NOMO-1 treated with dmso at 0.1 percent for 144 hours (cell line): ENCODE data around the gene BCDIN3D.
"Not testable (repeated sequence)": the region's sequence is repeated elsewhere in the genome, so short reads cannot be mapped to it uniquely, and the experiment has no call there.

Experiments
- DNase-seq: peaks from one replicate; lab custom pipeline; 2025; ENCODE audit not compliant: unreplicated experiment; lab: John Stamatoyannopoulos, UW

Gene BCDIN3D, protein sequence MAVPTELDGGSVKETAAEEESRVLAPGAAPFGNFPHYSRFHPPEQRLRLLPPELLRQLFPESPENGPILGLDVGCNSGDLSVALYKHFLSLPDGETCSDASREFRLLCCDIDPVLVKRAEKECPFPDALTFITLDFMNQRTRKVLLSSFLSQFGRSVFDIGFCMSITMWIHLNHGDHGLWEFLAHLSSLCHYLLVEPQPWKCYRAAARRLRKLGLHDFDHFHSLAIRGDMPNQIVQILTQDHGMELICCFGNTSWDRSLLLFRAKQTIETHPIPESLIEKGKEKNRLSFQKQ

DNA sequence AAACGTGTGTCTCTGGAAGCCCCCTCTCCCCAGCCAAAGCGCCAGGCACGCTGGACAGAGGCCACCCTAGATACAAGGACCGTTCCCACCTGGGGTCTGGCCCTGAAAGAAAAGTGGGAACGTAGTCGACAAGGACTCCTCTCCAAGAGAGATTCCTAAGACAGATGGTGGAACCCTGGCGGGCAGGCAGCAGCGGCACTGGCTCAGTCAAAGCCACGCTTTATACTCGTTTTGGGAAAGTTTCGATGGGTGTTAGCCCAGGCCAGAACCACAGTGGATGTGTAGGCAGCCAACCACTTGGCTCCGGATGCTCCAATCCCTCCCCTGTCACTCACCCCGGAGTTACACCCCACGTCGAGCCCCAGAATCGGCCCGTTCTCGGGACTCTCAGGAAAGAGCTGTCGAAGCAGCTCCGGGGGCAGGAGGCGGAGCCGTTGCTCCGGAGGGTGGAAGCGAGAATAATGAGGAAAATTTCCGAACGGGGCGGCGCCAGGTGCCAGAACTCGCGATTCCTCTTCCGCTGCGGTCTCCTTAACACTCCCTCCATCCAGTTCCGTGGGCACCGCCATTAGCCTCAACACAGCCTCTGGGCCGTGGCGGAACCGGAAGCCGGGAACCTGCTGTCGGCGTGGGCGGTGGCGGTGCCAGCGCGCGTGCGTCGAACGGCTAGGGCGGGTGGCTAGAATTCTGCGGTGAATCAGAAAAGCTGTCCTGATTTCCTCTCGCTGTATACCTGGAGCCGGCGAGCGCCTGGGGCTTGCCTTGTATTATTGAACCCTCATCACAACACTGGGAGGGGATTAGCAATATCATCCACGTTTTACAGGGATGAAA lies at the start of gene BCDIN3D:
Gene BCDIN3D (minus strand): TSS at position 588 of the 834 bp plus-strand sequence. CDS start 19 bp downstream, at position 569.
- peak; percentile 94 for DNase-seq

DNA sequence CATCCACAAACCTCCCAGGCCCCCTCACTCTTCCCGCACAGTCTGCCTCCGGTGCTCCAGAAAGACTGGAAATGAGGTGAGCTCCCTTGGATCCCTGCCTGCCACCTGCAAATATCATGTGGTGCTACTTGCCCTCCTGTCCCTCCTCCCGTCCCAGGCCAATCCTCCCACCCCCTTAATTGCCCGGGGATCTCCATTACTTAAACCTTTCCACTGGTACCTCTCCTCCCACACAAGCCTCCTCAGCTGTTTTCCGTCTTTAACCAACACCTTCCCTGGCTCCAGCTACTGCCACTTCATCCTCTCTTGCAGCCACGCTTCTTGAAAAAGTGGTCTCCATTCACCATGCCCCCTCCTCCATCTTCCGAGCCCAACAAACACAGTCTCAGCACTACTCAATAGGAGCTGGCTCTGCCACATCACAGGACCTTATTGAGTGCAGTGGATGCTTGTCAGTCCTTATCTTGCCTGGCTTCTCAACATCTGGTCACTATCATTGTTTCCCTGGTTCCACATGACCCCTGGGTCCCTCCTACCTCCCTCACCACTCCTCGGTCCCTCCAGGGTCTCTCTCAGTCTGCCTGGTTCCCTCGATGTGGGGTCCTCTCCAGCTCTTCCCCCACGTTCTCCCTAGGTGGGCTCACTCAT lies 49.3 kb upstream of the BCDIN3D start:
- no peak for DNase-seq

DNA sequence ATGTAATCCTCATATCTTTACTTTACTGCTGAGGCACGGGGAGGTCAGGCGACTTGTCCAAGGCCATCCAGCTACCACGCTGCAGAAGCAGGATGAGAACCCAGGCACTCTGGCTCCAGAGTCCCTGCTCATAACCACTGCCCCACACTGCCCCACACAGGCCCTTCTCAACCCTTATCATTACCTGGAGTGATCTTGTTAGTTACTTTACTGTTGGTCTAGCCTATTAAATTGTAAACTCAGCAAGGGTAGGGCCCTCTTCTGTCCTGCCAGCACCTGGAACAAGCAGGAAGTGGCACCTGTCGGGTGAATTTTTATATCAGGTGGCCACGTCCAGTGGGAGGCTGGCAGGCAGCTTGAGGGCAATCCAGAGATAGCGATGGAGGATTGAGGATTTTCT lies 48.6 kb upstream of the BCDIN3D start:
- DNase-seq = no peak

DNA sequence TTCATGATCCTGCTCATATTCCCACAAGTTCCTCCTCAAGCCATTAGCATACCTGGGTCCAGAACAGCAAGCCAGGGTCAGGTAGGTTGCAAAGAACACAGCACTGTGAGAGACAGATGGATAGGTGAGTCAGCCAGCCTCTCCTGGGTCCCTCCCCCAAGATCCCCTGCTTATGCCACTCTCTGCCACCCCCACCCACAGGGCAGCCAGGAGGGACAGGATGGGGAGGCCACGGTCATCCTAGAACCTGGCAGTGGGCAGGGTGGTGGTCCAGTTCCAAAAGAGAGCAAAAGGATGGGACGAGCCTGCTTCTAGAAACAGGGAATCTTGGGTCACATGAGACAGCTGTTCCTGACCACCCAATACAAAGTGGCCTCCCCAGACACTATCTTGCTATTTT lies 48.1 kb upstream of the BCDIN3D start:
- no peak for DNase-seq

DNA sequence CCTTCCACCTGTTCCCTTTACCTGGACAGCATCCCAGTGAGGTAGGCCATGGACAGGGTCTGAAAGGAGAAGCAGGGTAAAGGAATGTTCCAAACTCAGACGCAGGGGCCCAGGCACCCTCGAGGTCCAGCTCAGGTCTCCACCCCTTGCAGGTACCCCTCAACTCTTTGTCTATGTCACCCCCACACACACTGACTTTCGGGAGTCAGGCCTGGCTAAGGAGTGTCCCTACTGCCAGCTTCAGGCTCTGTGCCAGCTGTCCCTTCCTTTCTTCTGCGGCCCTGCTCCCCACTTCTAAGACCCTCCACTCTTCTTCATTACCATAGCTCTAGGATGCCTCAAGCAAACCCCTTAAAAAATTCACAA lies 47.2 kb upstream of the BCDIN3D start:
- no peak for DNase-seq

DNA sequence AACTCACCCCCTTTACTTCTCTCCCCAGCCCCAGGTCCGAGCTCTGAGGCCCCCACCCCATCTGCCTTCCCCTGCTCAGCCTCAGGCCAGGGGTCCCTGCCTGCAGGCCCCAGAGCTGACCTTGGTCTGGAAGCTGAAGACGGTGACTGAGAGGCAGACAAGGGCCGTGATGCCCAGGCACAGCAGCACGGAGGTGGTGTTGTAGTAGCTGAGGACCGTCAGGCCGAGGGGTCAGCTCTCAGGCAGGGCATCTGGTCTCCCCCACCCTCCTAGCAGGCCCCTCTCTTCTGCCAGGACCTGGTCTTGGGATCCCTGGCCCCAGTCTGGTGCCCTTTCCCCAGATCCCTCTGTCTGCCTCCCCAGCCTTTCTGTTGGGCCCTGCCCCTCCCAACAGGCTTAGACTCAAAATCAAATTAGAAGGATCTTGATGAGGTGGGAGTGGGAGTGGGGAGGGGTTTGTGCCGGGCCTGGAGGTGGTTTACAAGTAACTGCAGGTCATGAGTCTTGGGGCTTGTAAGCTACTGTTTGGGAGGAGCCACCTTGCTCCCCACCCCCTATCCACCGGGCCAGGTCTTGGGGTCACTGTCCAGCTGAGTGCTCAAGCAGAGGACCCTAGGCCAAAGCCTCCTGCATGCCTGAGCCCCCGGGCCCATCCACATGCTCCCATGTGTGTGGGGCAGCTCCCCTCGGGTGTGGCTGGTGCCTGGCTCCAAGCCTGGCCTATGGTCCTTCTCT lies 46.6 kb upstream of the BCDIN3D start:
- no peak for DNase-seq

DNA sequence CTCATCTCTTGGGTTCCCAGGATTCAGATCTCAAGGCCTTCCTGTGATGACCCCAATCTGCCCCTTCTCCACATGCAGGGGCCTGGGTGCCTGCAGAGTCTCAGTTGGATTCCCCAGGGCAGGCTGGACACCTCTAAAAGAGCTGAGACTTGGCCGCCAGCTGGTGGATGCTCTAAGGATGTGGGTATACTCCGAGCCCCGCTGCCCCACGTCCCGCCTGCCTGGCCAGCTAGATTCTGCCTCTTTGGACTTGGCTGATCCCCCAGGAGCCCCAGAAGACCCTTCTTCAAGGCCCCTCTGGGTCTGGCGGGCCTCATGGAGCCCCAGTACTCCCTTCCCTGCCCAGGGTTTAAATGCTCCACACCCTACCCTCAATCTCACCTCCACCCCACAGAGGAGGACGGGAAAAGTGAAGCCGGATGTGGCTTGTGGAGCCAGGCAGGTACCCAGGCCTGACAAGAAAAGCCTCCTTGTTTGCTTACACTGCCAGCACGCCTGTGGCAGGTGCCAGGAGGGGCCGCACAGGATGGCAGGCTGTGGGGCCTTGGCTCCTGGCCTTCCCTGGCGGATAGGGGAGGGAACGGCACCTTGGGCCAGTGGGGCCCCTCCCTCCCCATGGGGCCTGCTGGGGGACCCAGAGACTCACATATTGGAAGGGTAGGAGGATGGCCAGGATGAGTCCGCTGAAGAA lies 45.7 kb upstream of the BCDIN3D start:
- no peak for DNase-seq

DNA sequence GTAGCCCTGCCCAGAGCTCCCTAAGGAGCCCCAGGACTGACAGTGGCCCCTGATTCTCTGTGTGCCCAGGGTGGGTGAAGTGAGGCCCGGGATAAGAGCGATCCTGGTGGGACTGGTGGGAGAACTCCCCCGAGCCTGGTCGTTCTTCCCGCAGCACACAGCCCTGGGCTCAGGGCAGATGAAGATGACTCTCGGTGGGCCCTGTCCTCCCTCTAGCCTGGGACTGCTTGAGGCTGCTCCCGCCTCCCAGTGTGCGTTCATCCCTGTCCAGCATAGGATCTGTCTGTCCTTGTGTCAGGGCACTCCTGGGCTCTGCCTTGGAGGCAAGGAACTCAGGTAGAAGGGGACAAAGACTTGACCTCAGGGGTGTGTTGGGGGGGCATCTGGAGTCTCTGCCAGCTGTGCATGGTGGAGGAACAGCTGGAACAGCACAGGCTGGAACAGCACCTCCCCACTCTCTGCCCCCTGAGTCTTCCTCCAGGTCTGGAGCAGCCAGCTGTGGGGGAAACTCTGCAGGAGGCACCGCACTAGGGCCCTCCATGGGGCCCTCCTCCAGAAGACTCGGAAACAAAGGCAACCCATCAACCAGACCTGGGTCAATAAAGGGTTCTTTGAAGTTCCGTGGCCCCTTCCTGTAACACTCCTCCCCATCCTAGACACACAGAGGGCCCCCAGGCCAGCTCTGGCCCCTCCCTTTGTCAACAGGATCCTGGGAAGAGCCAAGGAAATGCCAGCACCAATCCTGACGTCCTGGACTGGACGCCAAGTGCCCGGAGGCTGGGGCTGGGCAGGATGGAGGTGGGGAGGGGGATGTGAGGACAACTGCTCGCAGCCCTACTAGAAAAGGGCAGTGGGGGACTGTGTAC lies 44.9 kb upstream of the BCDIN3D start:
- no peak for DNase-seq

DNA sequence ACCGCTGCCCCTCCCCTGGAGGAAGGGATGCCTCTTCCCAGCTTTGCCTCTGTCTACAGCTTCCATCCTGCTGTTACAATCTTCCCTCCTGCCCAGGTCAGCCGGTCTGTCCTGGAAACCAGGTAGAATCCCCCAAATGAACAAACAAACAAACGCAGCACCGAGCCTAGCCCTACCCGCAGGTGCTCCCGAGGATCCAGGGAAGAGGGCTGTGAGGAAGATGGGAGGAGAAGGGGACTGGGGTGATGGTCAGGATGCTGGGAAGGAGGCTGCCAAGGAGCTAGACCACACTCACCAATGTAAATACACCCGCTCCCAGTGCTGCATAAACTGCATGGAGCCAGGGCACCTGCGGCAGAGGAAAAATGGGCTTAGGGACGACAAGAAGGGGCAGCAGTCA lies 44.2 kb upstream of the BCDIN3D start:
- no peak for DNase-seq

DNA sequence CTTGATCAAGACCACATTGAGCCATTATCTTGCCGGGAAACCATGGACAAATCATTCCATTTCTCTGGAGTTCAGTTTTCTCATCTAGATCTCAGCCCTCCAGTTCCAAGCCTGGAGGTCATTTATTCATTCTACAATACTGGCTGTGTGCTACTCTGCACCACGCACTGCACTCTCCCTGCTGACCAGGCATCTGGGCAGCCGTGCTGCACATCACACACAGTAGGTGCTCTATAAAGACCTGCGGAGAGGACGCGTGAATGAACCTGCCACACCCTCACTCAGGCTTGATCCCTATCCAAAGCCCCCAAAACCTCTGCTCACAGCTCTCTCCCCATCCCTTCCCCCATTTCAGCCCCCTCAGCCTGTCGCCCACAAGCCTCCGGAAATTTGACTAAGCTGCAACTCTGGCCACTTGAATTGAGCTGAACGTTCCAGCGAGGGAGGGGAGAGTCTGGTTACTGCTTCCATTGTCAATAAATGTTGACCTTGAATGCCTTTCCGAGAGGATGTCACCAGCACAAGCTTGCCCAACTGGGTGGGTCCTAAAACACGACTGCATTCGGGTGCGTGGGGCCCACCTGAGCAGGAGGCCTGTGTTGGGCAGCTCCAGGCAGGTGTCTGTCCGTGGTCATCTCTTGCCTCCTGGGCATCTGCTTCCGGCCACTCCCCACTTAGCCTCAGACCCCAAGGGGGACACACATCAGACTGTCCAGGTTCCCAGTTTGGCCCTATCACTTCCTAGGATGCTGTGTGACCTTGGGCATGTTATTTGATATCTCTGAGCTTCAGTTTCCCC lies 43.0 kb upstream of the BCDIN3D start:
- no peak for DNase-seq

DNA sequence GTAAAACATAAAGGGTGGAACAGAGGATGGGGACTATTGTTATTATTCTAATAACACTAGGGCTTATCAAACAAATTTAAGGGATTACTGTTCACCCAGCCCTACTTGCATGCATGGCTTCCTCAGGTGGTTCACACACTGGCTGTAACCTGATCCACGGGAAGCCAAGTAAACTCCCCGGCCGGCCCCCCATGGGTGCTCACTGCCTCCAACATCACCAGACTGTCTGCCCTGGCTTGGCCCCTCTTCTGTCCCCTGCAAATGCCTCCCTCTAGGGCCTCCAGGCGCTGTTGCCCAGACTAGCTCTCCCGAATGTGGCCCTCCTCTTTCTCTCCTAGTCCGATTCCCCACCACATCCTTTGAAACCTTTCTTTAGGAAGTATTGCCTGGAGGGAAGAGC lies 42.2 kb upstream of the BCDIN3D start:
- no peak for DNase-seq

DNA sequence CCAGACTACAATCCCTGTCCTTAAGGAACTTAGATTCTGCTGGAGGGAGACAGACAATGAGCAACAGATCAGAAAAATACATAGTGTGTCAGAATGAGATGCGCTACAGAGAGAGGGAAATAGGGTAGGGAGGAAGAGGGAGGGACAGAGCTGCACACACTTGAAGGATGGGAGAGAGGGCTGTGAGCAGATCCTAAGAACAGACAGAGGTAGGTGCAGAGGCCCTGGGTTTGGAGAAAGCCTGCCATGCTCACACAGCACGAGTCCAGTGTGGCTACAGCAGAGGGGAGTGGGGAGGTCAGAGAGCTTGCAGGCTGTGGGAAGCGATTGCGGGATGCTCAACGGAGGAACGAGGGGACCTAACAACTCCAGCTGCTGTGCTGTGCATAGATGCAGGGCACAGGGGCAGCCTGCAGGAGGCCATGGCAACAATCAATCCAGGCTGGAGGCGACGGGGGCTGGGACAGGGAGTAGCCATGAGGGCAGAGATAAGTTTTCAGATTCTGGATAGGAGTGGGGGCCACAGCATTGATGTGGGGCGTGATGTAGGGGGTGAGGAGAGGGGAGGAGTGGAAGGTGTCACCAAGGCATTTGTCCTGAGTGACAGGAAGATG lies 40.1 kb upstream of the BCDIN3D start:
- DNase-seq = no peak

DNA sequence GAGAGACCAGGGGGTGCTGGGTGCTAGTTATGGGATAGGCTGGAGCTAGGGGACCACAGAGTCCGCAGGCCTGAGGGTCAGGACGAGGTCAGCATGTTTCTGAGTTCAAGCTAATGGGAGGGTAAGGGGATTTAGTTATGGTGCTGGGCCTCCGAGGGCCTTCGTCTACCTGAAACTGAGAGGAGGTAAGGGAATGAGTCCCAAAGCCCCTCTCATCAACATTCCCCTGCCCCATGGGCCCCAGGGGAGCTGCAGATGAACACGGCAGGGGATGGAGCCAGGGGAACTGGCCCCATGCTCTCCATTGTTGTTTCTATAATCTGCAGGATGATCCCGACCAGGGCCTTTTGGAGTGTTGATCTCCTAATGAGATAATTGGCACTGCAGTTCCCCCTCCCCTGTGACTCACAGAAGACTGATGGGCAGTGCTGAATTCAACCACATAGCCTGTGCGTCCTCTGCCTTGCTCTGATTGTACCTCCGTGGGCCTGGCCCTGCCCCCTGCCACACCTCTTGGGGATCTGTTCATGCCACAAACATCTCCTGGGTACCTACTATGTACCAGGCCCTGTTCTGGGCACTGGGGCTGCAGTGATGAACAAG lies 39.4 kb upstream of the BCDIN3D start:
- DNase-seq = no peak

DNA sequence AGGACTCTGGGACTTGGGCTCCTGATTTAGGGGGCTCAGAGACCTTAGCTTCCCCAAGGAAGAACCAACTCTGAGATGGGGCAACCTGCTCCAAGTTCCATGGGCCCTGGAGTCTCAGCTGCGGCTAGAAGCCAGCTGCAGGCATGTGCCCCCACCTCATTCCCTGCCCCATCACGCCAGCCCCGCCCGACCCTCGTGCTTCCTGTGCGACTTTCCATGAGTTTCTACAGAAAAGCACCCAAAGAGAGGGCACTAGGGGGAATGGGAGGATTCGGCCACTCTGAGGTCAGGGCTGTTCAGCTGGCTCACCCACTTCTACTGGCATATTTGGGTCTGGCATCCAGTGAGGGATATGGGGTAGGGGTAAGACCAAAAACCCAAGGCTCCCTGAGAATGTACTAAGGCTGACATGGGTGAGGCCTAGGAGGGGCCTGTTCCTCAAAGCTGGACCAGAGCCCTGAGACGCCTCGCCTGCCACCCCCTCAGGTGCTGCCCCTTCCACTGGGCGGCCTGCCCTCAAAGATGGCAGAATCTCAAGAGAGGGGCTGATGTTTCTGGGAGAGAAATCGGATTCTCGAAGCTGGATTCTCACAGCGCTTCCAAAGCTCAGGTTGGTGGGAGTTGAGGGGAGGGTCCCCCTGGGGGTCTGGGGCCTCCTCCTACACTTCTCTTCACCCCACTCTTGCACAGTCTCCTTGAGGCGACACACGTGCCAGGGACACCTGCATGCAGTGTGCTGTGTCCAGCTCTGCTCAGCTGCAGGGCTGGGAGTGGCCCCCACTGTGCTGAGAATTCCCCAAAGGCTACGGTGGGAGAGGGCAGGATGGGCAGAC lies 38.7 kb upstream of the BCDIN3D start:
- DNase-seq = no peak

DNA sequence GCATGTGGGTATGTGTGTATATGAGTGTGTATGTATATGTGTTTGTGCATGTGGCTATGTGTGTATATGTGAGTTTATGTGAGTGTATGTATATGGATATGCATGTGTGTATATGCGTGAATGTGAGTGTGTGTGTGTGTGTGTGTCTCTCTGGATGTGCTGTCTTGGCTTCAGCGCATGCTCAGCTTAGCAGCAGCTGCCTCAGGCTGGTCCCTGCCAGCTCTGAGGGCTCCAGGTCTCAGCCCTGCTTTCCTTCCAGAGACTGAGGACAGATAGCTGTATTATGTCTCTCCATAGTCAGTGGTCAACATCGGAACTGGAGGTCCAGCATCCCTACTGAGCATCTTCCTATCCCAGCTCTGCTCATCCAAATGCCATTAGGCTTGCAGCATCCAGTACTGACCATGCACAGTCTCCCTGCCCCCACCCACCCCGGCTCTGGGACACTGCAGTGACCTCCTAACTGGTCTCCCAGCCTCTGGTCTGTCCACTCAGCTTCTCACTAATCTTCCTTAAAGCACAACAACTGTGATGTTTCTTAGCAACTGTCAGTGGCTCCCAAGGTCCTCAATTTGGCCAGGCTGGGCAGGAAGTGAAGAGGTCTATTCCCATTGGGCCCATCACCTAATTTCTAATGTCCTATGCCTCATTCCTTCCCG lies 38.0 kb upstream of the BCDIN3D start:
- DNase-seq = no peak

DNA sequence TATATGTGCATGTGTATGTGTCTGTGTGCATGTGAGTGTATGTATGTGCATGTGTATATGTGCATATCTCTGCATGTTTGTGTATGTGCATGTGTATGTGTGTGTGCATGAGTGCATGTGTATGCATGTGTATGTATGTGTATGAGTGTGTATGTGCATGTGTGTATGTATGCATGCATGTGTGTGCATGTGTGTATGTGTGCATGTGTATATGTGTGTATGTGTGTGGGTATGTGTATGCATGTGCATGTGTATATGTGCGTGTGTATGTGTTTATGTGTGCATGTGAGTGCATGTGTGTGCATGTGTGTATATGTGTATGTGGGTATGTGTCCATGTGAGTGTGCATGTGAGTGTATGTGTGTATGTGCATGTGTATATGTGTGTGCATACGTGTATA lies 36.2 kb upstream of the BCDIN3D start:
- DNase-seq = not testable (repeated sequence)

DNA sequence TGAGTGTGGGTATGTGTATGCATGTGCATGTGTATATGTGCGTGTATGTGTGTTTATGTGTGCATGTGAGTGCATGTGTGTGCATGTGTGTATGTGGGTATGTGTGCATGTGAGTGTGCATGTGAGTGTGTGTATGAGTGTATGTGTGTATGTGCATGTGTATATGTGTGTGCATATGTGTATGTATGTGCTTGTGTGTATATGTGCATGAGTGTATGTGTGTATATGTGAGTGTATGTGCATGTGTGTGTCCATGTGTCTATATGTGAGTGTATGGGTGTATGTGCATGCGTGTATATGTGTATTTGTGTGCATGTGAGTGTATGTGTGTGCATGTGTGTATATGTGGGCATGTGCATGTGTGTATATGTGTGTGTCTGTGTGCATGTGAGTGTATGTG lies 35.1 kb upstream of the BCDIN3D start:
- DNase-seq = no peak
